ENCODE measurements around the gene VSTM4.

Gene VSTM4

GRCh38 chr10:49075743-49076142, 39.6 kb downstream of the VSTM4 start:
- in situ Hi-C loops (cut with MboI; ENCODE audit: low sequenced_read_pairs): no loop called here

- in situ Hi-C loops (cut with MboI; ENCODE audit: low sequenced_read_pairs): no loop called here
Measured at GRCh38 chr10:49074836-49075682, 40.3 kb downstream of the VSTM4 start.

- in situ Hi-C loops (cut with MboI; ENCODE audit: low sequenced_read_pairs): no loop called here
Measured at GRCh38 chr10:49072166-49072885, 43.0 kb downstream of the VSTM4 start.

- in situ Hi-C loops (cut with MboI; ENCODE audit: low sequenced_read_pairs): no loop called here
Measured at GRCh38 chr10:49071160-49071761, 44.1 kb downstream of the VSTM4 start.

GRCh38 chr10:49070701-49071100, 44.6 kb downstream of the VSTM4 start:
- in situ Hi-C loops (cut with MboI; ENCODE audit: low sequenced_read_pairs): no loop called here

GRCh38 chr10:49068672-49069217, 46.6 kb downstream of the VSTM4 start:
- in situ Hi-C loops (cut with MboI; ENCODE audit: low sequenced_read_pairs): no loop called here

- in situ Hi-C loops (cut with MboI; ENCODE audit: low sequenced_read_pairs): no loop called here
Measured at GRCh38 chr10:49068209-49068608, 47.1 kb downstream of the VSTM4 start.

GRCh38 chr10:49066944-49067730, 48.2 kb downstream of the VSTM4 start:
- in situ Hi-C loops (cut with MboI; ENCODE audit: low sequenced_read_pairs): no loop called here

GRCh38 chr10:49062229-49062628, 53.1 kb downstream of the VSTM4 start:
- in situ Hi-C loops (cut with MboI; ENCODE audit: low sequenced_read_pairs): no loop called here

- in situ Hi-C loops (cut with MboI; ENCODE audit: low sequenced_read_pairs): no loop called here
Measured at GRCh38 chr10:49061667-49062066, 53.7 kb downstream of the VSTM4 start.

GRCh38 chr10:49058463-49059255, 56.7 kb downstream of the VSTM4 start:
- in situ Hi-C loops (cut with MboI; ENCODE audit: low sequenced_read_pairs): no loop called here

GRCh38 chr10:49057231-49057880, 58.0 kb downstream of the VSTM4 start:
- in situ Hi-C loops (cut with MboI; ENCODE audit: low sequenced_read_pairs): no loop called here

GRCh38 chr10:49056356-49056755, 59.0 kb downstream of the VSTM4 start:
- in situ Hi-C loops (cut with MboI; ENCODE audit: low sequenced_read_pairs): no loop called here

- in situ Hi-C loops (cut with MboI; ENCODE audit: low sequenced_read_pairs): no loop called here
Measured at GRCh38 chr10:49055221-49055849, 60.0 kb downstream of the VSTM4 start.

- in situ Hi-C loops (cut with MboI; ENCODE audit: low sequenced_read_pairs): no loop called here
Measured at GRCh38 chr10:49054753-49055152, 60.6 kb downstream of the VSTM4 start.

- in situ Hi-C loops (cut with MboI; ENCODE audit: low sequenced_read_pairs): no loop called here
Measured at GRCh38 chr10:49053998-49054692, 61.2 kb downstream of the VSTM4 start.

- in situ Hi-C loops (cut with MboI; ENCODE audit: low sequenced_read_pairs): no loop called here
Measured at GRCh38 chr10:49053053-49053997, 62.0 kb downstream of the VSTM4 start.
